ENCODE measurements around the gene NPNT.

NPNT gene

GRCh38 chr4:105917171-105917685, 22.0 kb downstream of the NPNT start:
- no peak for DNase-seq

DNA sequence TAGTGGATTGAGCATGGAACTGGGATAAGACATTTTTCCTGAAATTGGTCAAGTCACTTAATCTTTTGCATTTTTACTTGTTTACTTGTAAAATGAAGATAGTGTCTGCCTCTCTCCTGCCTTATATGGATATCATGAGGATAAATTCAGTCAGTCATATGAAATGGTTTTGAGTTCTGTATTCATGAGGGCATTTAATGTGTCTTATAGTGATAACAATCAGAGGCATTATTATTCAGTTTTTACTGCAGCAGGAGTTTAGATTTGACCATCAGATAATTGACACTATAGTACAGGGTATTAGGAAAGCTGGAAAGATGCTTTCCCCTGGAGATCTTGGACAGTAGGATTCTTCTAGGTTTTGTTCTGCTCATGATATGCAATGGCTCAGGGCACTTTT, 26.0 kb downstream of the NPNT start:
- no peak for DNase-seq

DNA sequence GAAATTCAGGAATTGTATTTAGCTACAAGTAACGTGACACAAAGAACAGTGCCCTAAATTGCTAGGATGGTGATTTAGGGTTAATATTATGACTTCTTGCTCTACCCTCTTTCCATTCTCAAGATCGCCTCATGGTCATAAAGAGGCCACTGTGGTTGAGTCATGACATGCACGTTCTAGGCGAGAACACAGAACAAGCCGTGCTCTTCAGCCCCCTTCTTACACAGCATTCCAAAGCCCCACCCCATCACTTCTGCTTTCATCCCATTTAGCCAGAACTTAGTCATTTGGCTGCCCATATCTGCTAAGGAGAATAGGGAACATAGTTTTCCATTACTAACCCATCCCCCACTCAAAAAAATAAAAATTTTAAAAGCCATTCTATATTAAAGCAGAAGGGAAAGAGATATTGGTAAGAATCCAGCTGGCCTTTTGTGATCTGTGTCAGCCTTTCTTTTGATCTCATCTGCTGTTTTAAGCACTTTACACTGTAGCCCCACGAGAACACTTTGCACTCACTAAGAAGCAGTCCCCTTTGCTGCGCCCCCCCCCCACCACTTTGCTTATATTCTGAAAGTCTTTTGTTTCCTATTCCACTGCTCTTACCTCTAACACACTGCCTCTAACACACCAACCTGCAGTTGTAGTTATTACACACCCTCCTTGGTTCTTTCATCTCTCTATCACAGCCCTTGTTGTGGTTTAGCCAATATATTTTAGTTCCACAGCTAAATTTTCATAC, 28.4 kb downstream of the NPNT start:
- no peak for DNase-seq

GRCh38 chr4:105924341-105924740, 29.1 kb downstream of the NPNT start:
- no peak for DNase-seq

- DNase-seq = no peak
Measured at GRCh38 chr4:105930698-105931097, 35.4 kb downstream of the NPNT start.

GRCh38 chr4:105933083-105933482, 37.8 kb downstream of the NPNT start:
- DNase-seq = no peak

GRCh38 chr4:105934386-105934785, 39.1 kb downstream of the NPNT start:
- DNase-seq = no peak

GRCh38 chr4:105936901-105937300, 41.6 kb downstream of the NPNT start:
- DNase-seq = no peak

- no peak for DNase-seq
Measured at GRCh38 chr4:105937759-105938158, 42.5 kb downstream of the NPNT start.

GRCh38 chr4:105943234-105943633, 48.0 kb downstream of the NPNT start:
- no peak for DNase-seq

GRCh38 chr4:105944540-105944939, 49.3 kb downstream of the NPNT start:
- DNase-seq = no peak

GRCh38 chr4:105946771-105947170, 51.5 kb downstream of the NPNT start:
- DNase-seq = no peak

GRCh38 chr4:105950701-105951100, 55.4 kb downstream of the NPNT start:
- DNase-seq = no peak

DNA sequence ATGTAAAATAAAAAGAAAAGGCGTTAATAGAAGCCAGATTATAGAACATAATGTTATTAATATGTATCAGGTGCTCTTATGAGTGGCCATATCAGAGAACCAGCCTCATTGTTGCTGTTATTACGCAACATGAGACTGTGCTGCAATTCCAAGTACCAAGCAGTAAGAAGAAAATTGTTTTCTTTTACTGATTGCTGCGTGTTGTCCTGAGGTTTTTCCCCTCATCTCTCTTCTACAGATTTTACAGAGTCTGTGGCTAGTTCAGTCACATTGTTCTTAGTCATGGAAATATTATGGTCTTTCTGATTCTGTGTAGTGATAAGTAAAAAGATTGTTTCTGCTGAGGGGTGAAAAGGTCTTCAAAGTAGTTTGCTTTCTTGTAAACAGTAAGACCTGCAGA, 55.9 kb downstream of the NPNT start:
- DNase-seq = no peak

DNA sequence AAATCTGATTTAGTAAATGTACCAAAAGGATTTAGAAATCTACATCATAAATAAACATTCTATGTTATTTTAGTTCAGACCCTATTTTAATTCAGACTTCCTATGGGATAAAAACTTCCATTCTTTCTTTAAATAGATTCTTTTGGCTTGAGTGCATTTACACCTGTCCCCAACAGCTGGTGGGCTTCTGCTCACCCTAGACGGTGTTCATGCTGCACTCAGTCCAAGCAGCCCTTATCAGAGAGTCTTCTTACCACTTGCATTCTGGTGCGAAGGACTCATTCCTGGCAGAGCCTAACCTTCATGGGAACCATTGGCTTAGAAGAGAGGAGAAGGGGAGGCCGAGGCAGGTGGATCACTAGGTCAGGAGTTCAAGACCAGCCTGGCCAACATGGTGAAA, 57.3 kb downstream of the NPNT start:
- no peak for DNase-seq

GRCh38 chr4:105956569-105956968, 61.3 kb downstream of the NPNT start:
- no peak for DNase-seq

- no peak for DNase-seq
Measured at GRCh38 chr4:105957680-105958079, 62.4 kb downstream of the NPNT start.

GRCh38 chr4:105963461-105964400, 68.5 kb downstream of the NPNT start:
- DNase-seq = no peak

- no peak for DNase-seq
Measured at GRCh38 chr4:105965183-105965800, 70.0 kb downstream of the NPNT start.

GRCh38 chr4:105966051-105966450, 70.8 kb downstream of the NPNT start:
- no peak for DNase-seq

DNA sequence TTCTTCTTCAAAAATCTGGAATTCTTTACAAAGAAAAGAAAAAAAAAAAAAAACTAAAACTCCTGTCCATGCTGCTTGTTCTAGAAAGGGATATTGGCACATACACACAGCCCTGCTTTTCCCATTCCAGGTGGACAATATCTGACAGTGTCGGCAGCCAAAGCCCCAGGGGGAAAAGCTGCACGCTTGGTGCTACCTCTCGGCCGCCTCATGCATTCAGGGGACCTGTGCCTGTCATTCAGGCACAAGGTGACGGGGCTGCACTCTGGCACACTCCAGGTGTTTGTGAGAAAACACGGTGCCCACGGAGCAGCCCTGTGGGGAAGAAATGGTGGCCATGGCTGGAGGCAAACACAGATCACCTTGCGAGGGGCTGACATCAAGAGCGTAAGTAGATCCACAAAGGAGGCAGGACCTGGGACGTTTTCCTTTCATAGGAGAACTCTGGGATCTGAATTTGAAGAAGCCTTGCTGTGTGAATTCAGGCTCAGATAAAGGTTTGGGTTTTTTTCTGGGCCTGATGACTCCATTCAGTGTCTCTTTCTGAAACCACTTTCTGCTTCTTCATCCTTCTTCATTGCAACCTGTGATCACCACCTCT, 71.9 kb downstream of the NPNT start:
- no peak for DNase-seq

- DNase-seq = no peak
Measured at GRCh38 chr4:105969575-105969974, 74.3 kb downstream of the NPNT start.

- DNase-seq = no peak
Measured at GRCh38 chr4:105970371-105970770, 75.1 kb downstream of the NPNT start.

All from NCI-H510A (cell line).